Activated naive CD4-positive, alpha-beta T cell treated with anti-CD3 and anti-CD28 coated beads for 36 hours (primary cell): ENCODE results near the gene AP3S2. TPM values are rescaled to one million over a fixed set of nuclear protein-coding genes. Genes with fewer than 3 reads are reported as not detected.

Source experiments
- CTCF ChIA-PET: fragments of 350-600 bp; sonication (Branson Sonifier 250); formaldehyde crosslinking; loops from one replicate; lab custom pipeline; 2021; ENCODE audit warnings: antibody characterized with exemption; lab: Charles Lee
- DNase-seq: peaks from one replicate; pipeline ENCODE4 v3.0.0-alpha.2; 2020
- H3K27ac Mint-ChIP-seq: one replicate; pipeline ENCODE4 v1.8.0; 2021; ENCODE audit warnings: mild to moderate bottlenecking, mixed read lengths
- H3K27me3 Mint-ChIP-seq: one replicate; pipeline ENCODE4 v1.8.0; 2021; ENCODE audit warnings: low read depth, mixed read lengths
- H3K36me3 Mint-ChIP-seq: one replicate; pipeline ENCODE4 v1.8.0; 2021; ENCODE audit warnings: low read depth, mixed read lengths
- H3K4me1 Mint-ChIP-seq: one replicate; pipeline ENCODE4 v1.8.0; 2021; ENCODE audit warnings: low read depth, mixed read lengths
- H3K4me3 Mint-ChIP-seq: one replicate; pipeline ENCODE4 v1.8.0; 2021; ENCODE audit warnings: mild to moderate bottlenecking, moderate library complexity, mixed read lengths
- H3K9me3 Mint-ChIP-seq: one replicate; pipeline ENCODE4 v1.8.0; 2021; ENCODE audit warnings: mixed read lengths
- intact Hi-C: fragments of 100-400 bp; cut with micrococcal nuclease; formaldehyde crosslinking; loops from one replicate; pipeline ENCODE4 v1.15.1; 2023
- total RNA-seq, 2 experiments: library from RNA; stranded (reverse); gene quantifications; one replicate each; pipeline ENCODE4 v1.2.3, GENCODE V29; 2021

Gene AP3S2
- total RNA-seq, 2 experiments from 2014 or later: 20.2 to 25.2 TPM

GRCh38 chr15:89912674-89913396 lies 19.0 kb upstream of the AP3S2 start, which contains the start of gene ARPIN:
ARPIN (minus strand) TSS chr15:89912952; CDS start chr15:89912835, 117 bp downstream.
- CTCF ChIA-PET: interaction anchor here (0.7 to 1.1 kb wide), 3 partner anchors 14 to 174 kb away, joined by 3 to 5 read pairs (median 4); no protein-coding TSS in a partner anchor
- H3K4me3 Mint-ChIP-seq: peak within 1 kb of the TSS; percentile 19
- peaks cover 37% of the 10 kb centered on the region for H3K27me3 Mint-ChIP-seq

GRCh38 chr15:89912145-89912673 lies 18.4 kb upstream of the AP3S2 start:
- CTCF ChIA-PET: interaction anchor here (1.5 kb wide), 1 partner anchor 13 kb away, joined by 4 read pairs; no protein-coding TSS in a partner anchor
- H3K4me3 Mint-ChIP-seq: no peak overlapping the region
- intact Hi-C loops: no loop called here
- no peaks in the 10 kb centered on the region for H3K9me3 Mint-ChIP-seq
- peaks cover 6% of the 10 kb centered on the region for H3K4me1 Mint-ChIP-seq
- H3K27me3 Mint-ChIP-seq: peaks cover 37% of the 10 kb centered on the region
- no peak overlapping the region for H3K27ac Mint-ChIP-seq
- DNase-seq: no peak
- H3K36me3 Mint-ChIP-seq: no peaks in the 10 kb centered on the region

More at GRCh38 chr15:89912674-89913396, 19.0 kb upstream of the AP3S2 start, which contains the start of gene ARPIN:
- Mint-ChIP-seq H3K4me1 (peaks cover 6% of the 10 kb centered on the region), H3K9me3 (no peaks in the 10 kb centered on the region), H3K36me3 (no peaks in the 10 kb centered on the region), H3K27ac (no peak within 1 kb of the TSS)
- intact Hi-C loops: no loop called here
- no peak for DNase-seq

GRCh38 chr15:89910891-89911626 lies 17.3 kb upstream of the AP3S2 start:
- DNase-seq: no peak
- CTCF ChIA-PET: interaction anchor here (0.6 to 2.2 kb wide), 5 partner anchors 11 to 171 kb away, joined by 3 to 6 read pairs (median 3); no protein-coding TSS in a partner anchor
- Mint-ChIP-seq H3K4me1 (peaks cover 6% of the 10 kb centered on the region), H3K27ac (no peak overlapping the region), H3K4me3 (no peak overlapping the region), H3K36me3 (no peaks in the 10 kb centered on the region), H3K9me3 (no peaks in the 10 kb centered on the region), H3K27me3 (peaks cover 37% of the 10 kb centered on the region)
- intact Hi-C loops: no loop called here

GRCh38 chr15:89909611-89910010 lies 15.8 kb upstream of the AP3S2 start:
- CTCF ChIA-PET: interaction anchor here (2.2 kb wide), 1 partner anchor 11 kb away, joined by 6 read pairs; no protein-coding TSS in a partner anchor
- H3K4me1 Mint-ChIP-seq: peaks cover 6% of the 10 kb centered on the region
- no peak for DNase-seq
- H3K4me3 Mint-ChIP-seq: no peak overlapping the region
- H3K9me3 Mint-ChIP-seq: no peaks in the 10 kb centered on the region
- intact Hi-C loops: no loop called here
- peaks cover 34% of the 10 kb centered on the region for H3K27me3 Mint-ChIP-seq
- no peaks in the 10 kb centered on the region for H3K36me3 Mint-ChIP-seq
- no peak overlapping the region for H3K27ac Mint-ChIP-seq

- Mint-ChIP-seq H3K9me3 (no peaks in the 10 kb centered on the region), H3K4me3 (no peak overlapping the region), H3K27me3 (peaks cover 26% of the 10 kb centered on the region), H3K27ac (no peak overlapping the region), H3K4me1 (peaks cover 3% of the 10 kb centered on the region), H3K36me3 (no peaks in the 10 kb centered on the region)
- DNase-seq: no peak
- intact Hi-C loops: no loop called here
- CTCF ChIA-PET: interaction anchor here (1.0 kb wide), 1 partner anchor 10 kb away, joined by 4 read pairs; no protein-coding TSS in a partner anchor
Observed at GRCh38 chr15:89908226-89908625, 14.4 kb upstream of the AP3S2 start.

- peaks cover 21% of the 10 kb centered on the region for H3K27me3 Mint-ChIP-seq
Observed at GRCh38 chr15:89907289-89907688, 13.5 kb upstream of the AP3S2 start.

GRCh38 chr15:89905846-89906378 lies 12.1 kb upstream of the AP3S2 start:
- CTCF ChIA-PET: interaction anchor here (1.2 kb wide), 1 partner anchor 164 kb away, joined by 5 read pairs; no protein-coding TSS in a partner anchor
- H3K36me3 Mint-ChIP-seq: no peaks in the 10 kb centered on the region
- H3K9me3 Mint-ChIP-seq: no peaks in the 10 kb centered on the region
- peaks cover 8% of the 10 kb centered on the region for H3K27me3 Mint-ChIP-seq
- intact Hi-C loops: no loop called here
- no peak for DNase-seq
- H3K4me3 Mint-ChIP-seq: no peak overlapping the region
- H3K27ac Mint-ChIP-seq: no peak overlapping the region
- H3K4me1 Mint-ChIP-seq: no peaks in the 10 kb centered on the region

More at GRCh38 chr15:89907289-89907688, 13.5 kb upstream of the AP3S2 start:
- H3K36me3 Mint-ChIP-seq: no peaks in the 10 kb centered on the region
- peaks cover 3% of the 10 kb centered on the region for H3K4me1 Mint-ChIP-seq
- intact Hi-C loops: no loop called here
- H3K27ac Mint-ChIP-seq: no peak overlapping the region
- no peak for DNase-seq
- no peak overlapping the region for H3K4me3 Mint-ChIP-seq
- CTCF ChIA-PET: no interaction called here
- H3K9me3 Mint-ChIP-seq: no peaks in the 10 kb centered on the region

GRCh38 chr15:89904519-89904918 lies 10.7 kb upstream of the AP3S2 start:
- no peak overlapping the region for H3K27ac Mint-ChIP-seq
- intact Hi-C loops: no loop called here
- no peak overlapping the region for H3K4me3 Mint-ChIP-seq
- H3K36me3 Mint-ChIP-seq: no peaks in the 10 kb centered on the region
- H3K9me3 Mint-ChIP-seq: no peaks in the 10 kb centered on the region
- H3K27me3 Mint-ChIP-seq: no peaks in the 10 kb centered on the region
- CTCF ChIA-PET: interaction anchor here (0.9 to 1.2 kb wide), 2 partner anchors 165 to 167 kb away, joined by 3 to 5 read pairs; no protein-coding TSS in a partner anchor
- no peaks in the 10 kb centered on the region for H3K4me1 Mint-ChIP-seq
- DNase-seq: no peak

- Mint-ChIP-seq H3K4me3 (no peak overlapping the region), H3K27me3 (no peaks in the 10 kb centered on the region), H3K9me3 (no peaks in the 10 kb centered on the region), H3K36me3 (no peaks in the 10 kb centered on the region), H3K4me1 (no peaks in the 10 kb centered on the region), H3K27ac (no peak overlapping the region)
- intact Hi-C loops: no loop called here
- DNase-seq: no peak
- CTCF ChIA-PET: interaction anchor here (0.9 kb wide), 1 partner anchor 167 kb away, joined by 3 read pairs; no protein-coding TSS in a partner anchor
Observed at GRCh38 chr15:89903858-89904130, 10.0 kb upstream of the AP3S2 start.

- no peaks in the 10 kb centered on the region for H3K9me3 Mint-ChIP-seq
- no peak overlapping the region for H3K27ac Mint-ChIP-seq
- CTCF ChIA-PET: no interaction called here
- no peak overlapping the region for H3K4me3 Mint-ChIP-seq
- DNase-seq: no peak
- no peaks in the 10 kb centered on the region for H3K27me3 Mint-ChIP-seq
- intact Hi-C loops: no loop called here
- H3K4me1 Mint-ChIP-seq: no peaks in the 10 kb centered on the region
- H3K36me3 Mint-ChIP-seq: no peaks in the 10 kb centered on the region
Observed at GRCh38 chr15:89903015-89903857, 9.4 kb upstream of the AP3S2 start.

GRCh38 chr15:89900849-89901248 lies 7.1 kb upstream of the AP3S2 start:
- H3K9me3 Mint-ChIP-seq: no peaks in the 10 kb centered on the region

More at GRCh38 chr15:89900849-89901248, 7.1 kb upstream of the AP3S2 start:
- Mint-ChIP-seq H3K4me1 (peaks cover 11% of the 10 kb centered on the region), H3K27me3 (no peaks in the 10 kb centered on the region), H3K36me3 (no peaks in the 10 kb centered on the region), H3K27ac (no peak overlapping the region), H3K4me3 (no peak overlapping the region)
- no peak for DNase-seq
- intact Hi-C loops: no loop called here
- CTCF ChIA-PET: interaction anchor here (7.0 kb wide), 1 partner anchor 172 kb away, joined by 60 read pairs; no protein-coding TSS in a partner anchor
